Activated T-cell treated with anti-CD3 and anti-CD28 coated beads, Interleukin-2, amount 50 U/mL, for 4 hours (primary cell): Measurements from ENCODE around the gene CSNK1G2. TPM values are rescaled to one million over a fixed set of nuclear protein-coding genes. Genes with fewer than 3 reads are reported as not detected.

Experiments
- ATAC-seq, 2 donors: fragments of 200-7000 bp; cut with Tn5 transposase; one replicate each; pipeline ENCODE4 v1.10.0; 2021
- DNase-seq: peaks from one replicate; pipeline ENCODE4 v3.0.0-alpha.2; 2020
- H3K27me3 Mint-ChIP-seq: one replicate; pipeline ENCODE4 v1.8.0; 2021; ENCODE audit warnings: low read depth, mixed read lengths
- H3K36me3 Mint-ChIP-seq: one replicate; pipeline ENCODE4 v1.8.0; 2022; ENCODE audit warnings: mixed read lengths; ENCODE audit not compliant: insufficient read depth
- H3K4me1 Mint-ChIP-seq: one replicate; pipeline ENCODE4 v1.8.0; 2021; ENCODE audit warnings: low read depth, mixed read lengths
- H3K4me3 Mint-ChIP-seq: one replicate; pipeline ENCODE4 v1.8.0; 2021; ENCODE audit warnings: mild to moderate bottlenecking, moderate library complexity, mixed read lengths
- H3K9me3 Mint-ChIP-seq: one replicate; pipeline ENCODE4 v1.8.0; 2021; ENCODE audit warnings: mixed read lengths
- total RNA-seq, 3 donors: library from RNA; stranded (reverse); gene quantifications; one replicate each; pipeline ENCODE4 v1.2.1, GENCODE V29; 2021

CSNK1G2 gene
- total RNA-seq, 3 donors from 2014 or later: 52.7 to 60.6 (median 59.0) TPM

DNA sequence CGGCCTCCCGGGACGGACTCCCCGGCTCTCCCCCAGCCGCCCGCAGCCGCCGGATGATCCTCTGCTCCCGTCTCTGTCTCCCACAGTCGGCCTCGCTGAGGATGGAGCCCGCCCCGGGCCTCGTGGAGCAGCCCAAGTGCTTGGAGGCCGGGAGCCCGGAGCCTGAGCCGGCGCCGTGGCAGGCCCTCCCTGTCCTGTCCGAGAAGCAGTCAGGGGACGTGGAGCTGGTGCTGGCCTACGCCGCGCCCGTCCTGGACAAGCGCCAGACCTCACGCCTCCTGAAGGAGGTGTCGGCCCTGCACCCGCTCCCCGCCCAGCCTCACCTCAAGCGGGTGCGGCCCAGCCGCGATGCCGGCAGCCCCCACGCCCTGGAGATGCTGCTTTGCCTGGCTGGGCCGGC is 29.0 kb upstream of the CSNK1G2 start:
- Mint-ChIP-seq H3K36me3 (no peaks in the 10 kb centered on the region), H3K27me3 (no peaks in the 10 kb centered on the region), H3K9me3 (no peaks in the 10 kb centered on the region), H3K4me3 (no peak overlapping the region), H3K4me1 (peaks cover 12% of the 10 kb centered on the region)
- DNase-seq: no peak
- no peak for ATAC-seq

DNA sequence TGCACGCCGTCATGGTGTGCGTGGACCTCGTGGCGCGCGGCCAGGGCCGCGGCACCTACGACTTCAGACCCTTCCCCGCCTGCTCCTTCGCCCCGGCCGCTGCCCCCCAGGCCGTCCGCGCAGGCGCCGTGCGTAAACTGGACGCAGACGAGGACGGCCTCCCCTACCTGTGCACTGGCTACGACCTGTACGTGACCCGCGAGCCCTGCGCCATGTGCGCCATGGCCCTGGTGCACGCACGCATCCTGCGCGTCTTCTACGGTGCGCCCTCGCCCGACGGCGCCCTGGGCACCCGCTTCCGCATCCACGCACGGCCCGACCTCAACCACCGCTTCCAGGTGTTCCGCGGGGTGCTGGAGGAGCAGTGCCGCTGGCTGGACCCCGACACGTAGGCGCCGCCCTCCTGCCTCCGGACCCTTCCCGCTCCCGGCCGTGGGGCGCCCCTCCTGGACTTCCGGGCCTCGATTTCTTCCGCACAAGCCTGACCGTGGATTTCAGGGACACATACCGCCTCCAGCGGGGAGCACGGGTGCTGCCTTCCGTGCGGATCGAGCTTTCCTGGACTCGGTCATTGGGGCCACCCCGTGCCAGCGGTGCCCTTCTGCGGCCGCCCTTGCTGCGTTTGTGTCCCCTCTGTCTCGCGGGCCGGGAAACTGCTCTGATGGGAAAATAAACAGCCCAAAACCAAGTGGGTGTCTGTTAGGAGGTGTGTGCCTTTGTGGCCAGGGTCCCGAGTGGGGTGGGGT is 28.0 kb upstream of the CSNK1G2 start:
- no peaks in the 10 kb centered on the region for H3K9me3 Mint-ChIP-seq
- DNase-seq: no peak
- peaks cover under 1% of the 10 kb centered on the region for H3K36me3 Mint-ChIP-seq
- no peak overlapping the region for H3K4me3 Mint-ChIP-seq
- peaks cover 12% of the 10 kb centered on the region for H3K4me1 Mint-ChIP-seq
- no peaks in the 10 kb centered on the region for H3K27me3 Mint-ChIP-seq
- no peak for ATAC-seq

DNA sequence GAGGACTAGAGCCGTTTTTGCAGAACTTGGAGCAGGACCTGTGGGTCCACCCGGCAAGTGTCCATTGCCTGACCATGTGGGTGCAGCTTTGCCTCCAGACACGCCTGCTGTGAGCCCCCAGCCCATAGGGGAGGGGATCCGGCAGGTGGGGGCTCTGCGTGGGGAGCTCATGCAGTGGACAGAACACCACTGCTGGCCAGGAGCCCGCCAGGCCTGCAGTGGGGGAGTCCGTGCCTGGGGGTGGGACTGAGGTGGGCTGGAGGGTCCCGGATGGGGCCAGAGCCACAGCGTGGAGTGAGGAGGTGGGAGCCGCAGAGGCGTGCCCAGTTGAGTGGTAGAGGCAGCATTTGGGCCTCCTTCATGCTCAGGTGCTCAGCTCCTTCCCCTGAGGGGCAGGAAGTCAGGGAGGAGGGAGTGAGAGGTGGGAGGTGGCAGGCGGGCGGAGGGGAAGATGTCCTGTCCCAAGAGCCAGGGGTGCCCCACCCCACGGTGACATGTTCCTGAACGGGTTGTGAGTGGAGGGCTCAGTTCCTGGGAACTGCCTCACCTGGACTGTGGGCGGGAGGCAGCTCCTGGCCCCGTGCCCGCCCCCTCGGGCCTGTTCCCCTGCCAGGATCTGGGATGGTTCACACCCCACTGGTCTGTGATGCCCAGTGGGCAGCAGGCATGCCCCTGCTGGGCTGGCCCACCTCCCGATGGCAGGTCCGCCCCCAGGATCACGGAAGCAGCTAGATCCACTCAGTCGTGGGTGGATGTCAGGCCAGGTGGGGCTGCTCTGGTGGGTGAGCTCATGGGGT is 27.0 kb upstream of the CSNK1G2 start:
- Mint-ChIP-seq H3K27me3 (no peaks in the 10 kb centered on the region), H3K9me3 (no peaks in the 10 kb centered on the region), H3K4me3 (no peak overlapping the region), H3K4me1 (peaks cover 11% of the 10 kb centered on the region), H3K36me3 (peaks cover 8% of the 10 kb centered on the region)
- ATAC-seq (no peak), DNase-seq (no peak)

DNA sequence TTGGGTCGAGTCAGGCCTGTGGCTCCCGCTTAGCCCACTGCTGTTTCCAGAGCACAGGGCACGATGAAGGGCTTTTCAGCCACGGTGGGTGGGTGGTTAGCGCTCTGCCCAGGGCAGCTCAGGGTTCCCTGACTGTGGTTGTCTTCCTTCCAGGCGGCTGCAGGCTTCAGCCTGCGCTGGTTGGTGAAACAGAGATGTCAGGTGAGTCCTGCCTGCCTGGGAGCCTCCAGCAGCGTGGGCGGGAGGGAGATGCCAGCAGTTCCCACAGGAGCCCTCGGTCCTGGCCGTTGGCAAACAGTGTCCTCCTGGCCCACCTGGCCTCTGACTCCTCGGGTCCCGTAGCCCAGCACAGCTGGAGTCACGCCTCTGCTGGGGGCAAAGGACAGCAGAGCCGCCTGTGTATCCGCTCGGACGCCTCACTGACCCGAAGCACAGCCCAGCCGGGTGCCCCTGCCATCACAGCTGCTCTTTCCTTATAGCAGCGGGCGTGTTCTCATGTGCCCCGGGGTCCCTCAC is 26.1 kb upstream of the CSNK1G2 start:
- no peaks in the 10 kb centered on the region for H3K27me3 Mint-ChIP-seq
- peaks cover 8% of the 10 kb centered on the region for H3K36me3 Mint-ChIP-seq
- H3K4me3 Mint-ChIP-seq: no peak overlapping the region
- DNase-seq (no peak), ATAC-seq (no peak)
- peaks cover 4% of the 10 kb centered on the region for H3K4me1 Mint-ChIP-seq
- no peaks in the 10 kb centered on the region for H3K9me3 Mint-ChIP-seq

DNA sequence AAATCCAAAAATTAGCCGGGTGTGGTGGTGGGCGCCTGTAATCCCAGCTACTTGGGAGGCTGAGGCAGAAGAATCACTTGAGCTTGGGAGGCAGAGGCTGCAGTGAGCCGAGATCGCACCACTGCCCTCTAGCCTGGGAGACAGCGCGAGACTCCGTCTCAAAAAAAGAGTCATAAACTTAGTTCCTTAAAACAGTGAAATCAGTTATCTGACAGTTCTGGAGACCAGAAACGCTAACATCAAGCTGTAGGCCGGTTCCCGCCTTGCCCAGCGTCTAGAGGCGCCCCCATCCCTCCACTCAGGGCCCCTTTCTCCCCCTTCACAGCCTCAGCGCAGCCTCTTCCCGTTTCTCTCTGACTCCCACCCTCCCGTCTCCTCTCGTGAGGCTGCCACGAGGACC is 23.8 kb upstream of the CSNK1G2 start:
- Mint-ChIP-seq H3K9me3 (no peaks in the 10 kb centered on the region), H3K4me1 (no peaks in the 10 kb centered on the region), H3K36me3 (peaks cover 10% of the 10 kb centered on the region), H3K27me3 (no peaks in the 10 kb centered on the region), H3K4me3 (no peak overlapping the region)
- ATAC-seq (no peak), DNase-seq (no peak)

DNA sequence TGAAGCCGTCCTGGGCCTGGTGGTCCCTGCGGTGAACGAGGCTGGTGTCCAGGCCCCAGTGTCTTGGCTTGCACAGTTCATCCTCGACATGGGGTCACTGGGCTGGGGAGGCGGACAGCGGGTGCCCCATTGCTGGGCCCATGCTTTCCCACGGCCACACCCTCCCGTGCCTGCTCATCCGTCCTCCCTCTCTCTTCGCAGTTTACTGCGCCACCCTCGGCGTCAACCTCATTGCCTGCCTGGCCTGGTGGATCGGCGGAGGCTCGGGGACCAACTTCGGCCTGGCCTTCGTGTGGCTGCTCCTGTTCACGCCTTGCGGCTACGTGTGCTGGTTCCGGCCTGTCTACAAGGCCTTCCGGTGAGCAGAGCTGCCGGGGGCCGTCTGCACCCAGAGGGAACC is 23.0 kb upstream of the CSNK1G2 start:
- Mint-ChIP-seq H3K36me3 (peaks cover 10% of the 10 kb centered on the region), H3K9me3 (no peaks in the 10 kb centered on the region), H3K4me3 (no peak overlapping the region), H3K27me3 (no peaks in the 10 kb centered on the region), H3K4me1 (peaks cover under 1% of the 10 kb centered on the region)
- DNase-seq: no peak
- ATAC-seq: no peak

DNA sequence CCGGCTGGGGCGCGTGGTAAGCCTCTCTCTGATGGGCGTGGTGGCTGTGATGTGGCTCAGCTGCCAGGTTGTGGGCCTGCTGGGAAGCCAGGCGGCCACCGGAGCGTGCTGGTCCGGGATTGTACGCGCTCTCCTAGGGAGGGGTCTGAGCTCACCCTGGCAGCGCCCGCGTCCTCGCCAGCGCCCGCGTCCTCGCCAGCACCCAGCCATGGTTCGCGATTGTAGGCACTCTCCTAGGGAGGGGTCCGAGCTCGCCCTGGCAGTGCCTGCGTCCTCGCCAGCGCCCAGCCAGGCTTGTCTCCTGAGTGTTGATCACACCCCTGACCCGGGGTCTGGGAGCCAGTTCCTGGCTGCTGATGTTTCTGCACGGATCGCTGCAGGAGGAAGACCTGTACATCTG is 22.0 kb upstream of the CSNK1G2 start:
- Mint-ChIP-seq H3K27me3 (no peaks in the 10 kb centered on the region), H3K36me3 (peaks cover 10% of the 10 kb centered on the region), H3K4me1 (peaks cover 5% of the 10 kb centered on the region), H3K4me3 (no peak overlapping the region), H3K9me3 (no peaks in the 10 kb centered on the region)
- ATAC-seq (no peak), DNase-seq (no peak)

DNA sequence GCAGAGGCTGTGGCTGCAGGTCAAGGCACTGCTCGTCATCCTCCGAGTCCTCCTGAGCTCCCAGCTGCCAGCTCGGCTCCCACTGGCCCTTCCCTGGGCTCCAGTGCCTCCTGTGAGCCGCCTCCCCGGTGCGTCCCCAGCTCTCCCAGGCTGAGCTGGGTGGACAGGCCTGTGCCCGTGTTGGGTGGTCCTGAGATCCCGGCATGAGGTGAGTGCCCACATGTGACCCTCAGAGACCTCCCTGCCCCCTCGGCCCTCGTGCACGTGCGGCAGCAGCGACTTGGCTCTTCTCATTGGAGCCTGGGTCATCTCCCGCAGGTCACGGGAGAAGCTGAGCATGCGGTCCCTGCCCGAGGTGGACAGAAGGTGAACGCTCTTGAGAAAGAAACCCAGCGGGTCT is 20.3 kb upstream of the CSNK1G2 start:
- ATAC-seq: no peak
- no peak for DNase-seq
- no peak overlapping the region for H3K4me3 Mint-ChIP-seq
- no peaks in the 10 kb centered on the region for H3K9me3 Mint-ChIP-seq
- H3K4me1 Mint-ChIP-seq: peaks cover 5% of the 10 kb centered on the region
- no peaks in the 10 kb centered on the region for H3K27me3 Mint-ChIP-seq
- H3K36me3 Mint-ChIP-seq: peaks cover 10% of the 10 kb centered on the region

DNA sequence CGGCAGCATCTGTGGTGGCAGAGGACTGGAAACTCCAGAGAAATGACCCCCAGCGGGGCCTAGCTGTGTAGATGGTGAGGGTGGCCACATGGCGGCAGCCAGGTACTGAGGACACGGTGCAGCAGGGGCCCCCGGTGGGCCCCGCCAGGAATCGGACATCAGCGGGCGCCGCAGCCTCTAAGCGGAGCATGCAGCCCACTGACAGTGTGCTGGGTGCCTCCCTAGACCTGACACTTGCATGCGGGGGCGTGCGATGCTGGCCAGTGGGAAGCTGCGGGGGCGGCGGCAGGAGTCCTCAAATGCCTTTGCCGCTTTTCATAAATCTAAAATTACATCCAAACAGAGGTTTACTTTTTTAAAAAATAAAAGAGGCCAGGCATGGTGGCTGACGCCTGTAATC is 19.6 kb upstream of the CSNK1G2 start:
- no peak overlapping the region for H3K4me3 Mint-ChIP-seq
- no peaks in the 10 kb centered on the region for H3K9me3 Mint-ChIP-seq
- ATAC-seq (no peak), DNase-seq (no peak)
- peaks cover 10% of the 10 kb centered on the region for H3K36me3 Mint-ChIP-seq
- peaks cover 5% of the 10 kb centered on the region for H3K4me1 Mint-ChIP-seq
- no peaks in the 10 kb centered on the region for H3K27me3 Mint-ChIP-seq

DNA sequence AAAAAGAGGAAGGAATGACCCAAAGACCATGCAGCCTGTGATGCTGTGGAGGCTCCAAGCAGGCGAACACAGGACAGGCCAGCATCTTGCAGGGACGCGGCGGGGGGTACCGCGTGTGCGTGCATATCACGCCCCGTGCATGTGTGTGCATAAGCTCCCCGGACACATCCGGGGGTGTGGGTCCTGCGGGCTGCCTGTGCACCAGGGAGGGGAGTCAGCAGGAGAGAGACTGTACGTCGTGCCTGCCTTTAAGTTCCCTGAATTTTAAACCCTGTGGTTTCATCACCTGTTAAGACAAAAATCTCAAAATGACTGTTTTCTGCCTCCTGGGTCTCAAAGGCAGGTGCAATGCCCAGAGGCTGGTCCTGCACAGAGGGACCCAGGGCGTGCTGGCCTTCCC is 19.1 kb upstream of the CSNK1G2 start:
- Mint-ChIP-seq H3K27me3 (no peaks in the 10 kb centered on the region), H3K4me3 (no peak overlapping the region), H3K4me1 (peaks cover 5% of the 10 kb centered on the region), H3K9me3 (no peaks in the 10 kb centered on the region), H3K36me3 (peaks cover 10% of the 10 kb centered on the region)
- DNase-seq: no peak
- ATAC-seq: no peak

DNA sequence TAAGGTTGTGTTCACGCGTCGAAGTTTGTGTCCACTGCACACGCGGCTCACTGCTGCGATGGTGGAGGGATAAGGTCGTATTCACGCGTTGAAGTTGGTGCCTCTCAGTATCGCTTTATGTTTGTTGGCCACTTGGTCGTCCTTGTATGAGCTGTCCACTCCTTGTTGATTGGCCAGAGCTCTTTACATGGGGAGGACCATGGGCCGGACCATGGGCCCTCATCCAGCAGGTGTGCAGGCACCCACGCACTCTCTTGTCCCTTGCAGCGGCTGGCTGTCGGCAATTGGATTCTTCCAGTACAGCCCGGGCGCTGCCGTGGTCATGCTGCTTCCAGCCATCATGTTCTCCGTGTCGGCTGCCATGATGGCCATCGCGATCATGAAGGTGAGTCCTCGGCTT is 18.2 kb upstream of the CSNK1G2 start:
- Mint-ChIP-seq H3K4me1 (peaks cover 9% of the 10 kb centered on the region), H3K9me3 (no peaks in the 10 kb centered on the region), H3K4me3 (no peak overlapping the region), H3K36me3 (peaks cover 10% of the 10 kb centered on the region), H3K27me3 (no peaks in the 10 kb centered on the region)
- no peak for DNase-seq
- ATAC-seq: no peak

DNA sequence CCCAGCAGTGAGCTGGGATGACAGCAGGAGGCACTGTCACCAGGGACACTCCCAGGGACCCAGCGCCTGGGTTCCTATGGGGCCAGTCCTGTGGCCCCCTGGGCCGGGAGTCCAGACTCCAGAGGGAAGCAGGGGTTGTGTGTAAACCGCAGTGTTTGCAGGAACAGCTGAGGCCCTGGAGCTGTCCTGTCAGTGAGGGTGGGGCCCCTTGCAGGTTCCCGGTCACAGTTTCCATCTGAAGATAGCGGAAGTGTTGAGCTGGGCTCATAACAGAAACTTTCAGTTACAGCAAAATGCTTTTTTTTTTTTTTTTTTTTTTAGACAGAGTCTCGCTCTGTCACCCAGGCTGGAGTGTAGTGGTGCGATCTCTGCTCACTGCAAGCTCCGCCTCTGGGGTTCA is 17.7 kb upstream of the CSNK1G2 start:
- peaks cover 12% of the 10 kb centered on the region for H3K4me1 Mint-ChIP-seq
- peak; percentile 41 for DNase-seq
- no peaks in the 10 kb centered on the region for H3K9me3 Mint-ChIP-seq
- H3K36me3 Mint-ChIP-seq: peaks cover 6% of the 10 kb centered on the region
- ATAC-seq: peak; percentile 69 to 82
- no peak overlapping the region for H3K4me3 Mint-ChIP-seq
- H3K27me3 Mint-ChIP-seq: no peaks in the 10 kb centered on the region

DNA sequence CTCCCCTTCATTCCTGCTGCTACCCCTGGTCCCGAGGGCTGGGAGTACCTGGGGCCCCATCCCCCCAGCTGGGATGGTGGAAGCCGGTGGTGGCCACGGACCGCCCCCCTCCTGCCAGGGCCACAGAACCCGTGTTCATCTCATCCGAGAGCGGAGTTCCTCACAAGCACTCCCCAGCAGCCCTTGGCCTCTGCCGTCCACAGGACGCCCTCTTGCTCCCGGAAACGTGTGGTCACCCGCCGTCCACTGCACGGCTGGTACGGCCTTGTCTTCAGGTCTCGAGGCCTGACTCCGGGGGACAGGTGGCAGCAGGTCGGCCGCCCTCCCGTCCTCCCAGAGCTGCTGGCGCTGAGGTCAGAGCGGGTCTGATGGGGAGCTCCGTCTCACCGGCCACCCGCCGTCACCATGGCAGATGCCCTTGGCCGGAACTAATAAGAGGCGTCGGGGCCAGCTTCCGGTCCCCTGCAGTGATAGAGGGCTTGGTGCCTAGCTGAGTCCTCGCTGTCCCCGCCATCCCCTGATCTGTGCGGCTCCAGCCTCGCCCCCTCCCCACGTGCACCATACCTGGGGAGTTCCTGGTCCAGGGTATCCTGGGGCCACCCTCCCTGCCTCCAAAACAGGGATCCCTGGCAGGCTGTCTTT is 16.5 kb upstream of the CSNK1G2 start:
- Mint-ChIP-seq H3K36me3 (peaks cover 2% of the 10 kb centered on the region), H3K27me3 (no peaks in the 10 kb centered on the region), H3K4me3 (no peak overlapping the region), H3K4me1 (peaks cover 16% of the 10 kb centered on the region), H3K9me3 (no peaks in the 10 kb centered on the region)
- DNase-seq (no peak), ATAC-seq (no peak)

DNA sequence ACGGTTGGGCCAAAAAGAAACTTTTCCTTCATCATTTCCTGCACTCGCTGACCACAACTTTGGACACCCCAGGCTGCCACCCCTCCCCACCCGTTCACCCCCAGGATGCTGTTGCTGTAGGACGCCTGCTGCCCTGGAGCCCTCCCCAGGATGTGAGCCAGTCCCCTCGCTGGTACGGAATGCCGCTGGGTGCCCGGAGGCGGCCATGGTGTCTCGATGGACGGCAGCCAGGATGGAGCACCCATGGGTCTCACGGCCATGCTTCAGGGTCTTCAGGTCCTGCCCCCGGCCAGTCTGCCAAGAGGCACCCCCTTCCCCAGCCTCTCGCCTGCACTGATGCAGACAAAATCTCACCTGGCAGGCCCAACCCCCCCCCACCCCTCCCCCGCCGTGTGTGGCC is 15.4 kb upstream of the CSNK1G2 start:
- Mint-ChIP-seq H3K27me3 (no peaks in the 10 kb centered on the region), H3K9me3 (no peaks in the 10 kb centered on the region), H3K4me1 (peaks cover 21% of the 10 kb centered on the region), H3K4me3 (no peak overlapping the region), H3K36me3 (no peaks in the 10 kb centered on the region)
- DNase-seq: no peak
- ATAC-seq: no peak
